ENCODE data around the gene SYNPO. TPM values are rescaled to one million over a fixed set of nuclear protein-coding genes. Genes with fewer than 3 reads are reported as not detected.

SYNPO gene
- total and polyA plus RNA-seq, 8 donors, result 22.0 to 114 (median 27.7) TPM

GRCh38 chr5:150630016-150630415 is 10.4 kb upstream of the SYNPO start:
- peaks cover 14 to 57% of the 10 kb centered on the region in 2 donors for H3K4me1 ChIP-seq
- H3K27ac ChIP-seq, result no peak overlapping the region
- no peak for TF ChIP-seq CTCF (IDR thresholded peaks at IDR 0.05)
- intact Hi-C loops (cut with DNase I), result no loop called here
- no peak overlapping the region for H3K4me3 ChIP-seq
- DNase-seq (no peak), ATAC-seq (no peak)
- H3K9me3 ChIP-seq, result no peaks in the 10 kb centered on the region
- peaks cover 0 to 11% of the 10 kb centered on the region in 2 donors for H3K27me3 ChIP-seq
- no peaks in the 10 kb centered on the region for H3K36me3 ChIP-seq

GRCh38 chr5:150630461-150631325 is 9.8 kb upstream of the SYNPO start:
- Histone ChIP-seq H3K9me3 (no peaks in the 10 kb centered on the region), H3K4me3 (no peak overlapping the region), H3K27me3 (peaks cover 0 to 4% of the 10 kb centered on the region in 2 donors), H3K27ac (no peak overlapping the region), H3K36me3 (no peaks in the 10 kb centered on the region), H3K4me1 (peaks cover 13 to 57% of the 10 kb centered on the region in 2 donors)
- ATAC-seq (no peak), DNase-seq (no peak)
- no peak for TF ChIP-seq CTCF (IDR thresholded peaks at IDR 0.05)
- intact Hi-C loops (cut with DNase I), result no loop called here

- Histone ChIP-seq H3K27ac (no peak overlapping the region), H3K27me3 (no peaks in the 10 kb centered on the region)
Observed at GRCh38 chr5:150631326-150631701, 9.1 kb upstream of the SYNPO start.

GRCh38 chr5:150632305-150633160 is 7.9 kb upstream of the SYNPO start:
- Histone ChIP-seq H3K9me3 (no peaks in the 10 kb centered on the region), H3K4me1 (peaks cover 18 to 64% of the 10 kb centered on the region in 2 donors), H3K4me3 (no peak overlapping the region), H3K27ac (no peak overlapping the region), H3K27me3 (no peaks in the 10 kb centered on the region), H3K36me3 (no peaks in the 10 kb centered on the region)
- DNase-seq (no peak), ATAC-seq (no peak)
- no peak for TF ChIP-seq CTCF (IDR thresholded peaks at IDR 0.05)
- intact Hi-C loops (cut with DNase I), result no loop called here

More at GRCh38 chr5:150631326-150631701, 9.1 kb upstream of the SYNPO start:
- Histone ChIP-seq H3K36me3 (no peaks in the 10 kb centered on the region), H3K4me1 (peaks cover 11 to 57% of the 10 kb centered on the region in 2 donors), H3K4me3 (no peak overlapping the region), H3K9me3 (no peaks in the 10 kb centered on the region)
- TF ChIP-seq CTCF (IDR thresholded peaks at IDR 0.05), result no peak
- DNase-seq (no peak), ATAC-seq (no peak)
- intact Hi-C loops (cut with DNase I), result no loop called here

- Histone ChIP-seq H3K36me3 (no peaks in the 10 kb centered on the region), H3K27ac (no peak overlapping the region), H3K27me3 (no peaks in the 10 kb centered on the region), H3K4me1 (peaks cover 22 to 67% of the 10 kb centered on the region in 2 donors), H3K4me3 (no peak overlapping the region), H3K9me3 (no peaks in the 10 kb centered on the region)
- ATAC-seq (no peak), DNase-seq (no peak)
- intact Hi-C loops (cut with DNase I), result no loop called here
- no peak for TF ChIP-seq CTCF (IDR thresholded peaks at IDR 0.05)
Observed at GRCh38 chr5:150633429-150633828, 7.0 kb upstream of the SYNPO start.

All from left lung (tissue), 10 donors.